Measurements from ENCODE around the gene CIDEC. TPM values are rescaled to one million over a fixed set of nuclear protein-coding genes. Genes with fewer than 3 reads are reported as not detected.

CIDEC gene
- total RNA-seq, 6 donors from 2014 or later, result not detected

- Histone ChIP-seq H3K4me3 (no peak overlapping the region), H3K27me3 (no peaks in the 10 kb centered on the region), H3K36me3 (peaks cover 0 to 27% (median 13%) of the 10 kb centered on the region in 4 donors), H3K9me3 (no peaks in the 10 kb centered on the region), H3K4me1 (no peaks in the 10 kb centered on the region), H3K27ac (no peak overlapping the region)
- DNase-seq (no peak), ATAC-seq (ENCODE audit: low FRiP score in 2 of 2) (no peak)
- WGBS, 2 donors, result 78 to 82% methylated on average over 14 of the region's 14 CpGs
- TF ChIP-seq POLR2AphosphoS5 (IDR thresholded peaks at IDR 0.05) (no peak), EP300 (IDR thresholded peaks at IDR 0.05) (no peak), POLR2A (IDR thresholded peaks at IDR 0.05) (no peak), CTCF (IDR thresholded peaks at IDR 0.05) (no peak)
Observed at GRCh38 chr3:9825451-9826040, 54.5 kb downstream of the CIDEC start.

GRCh38 chr3:9820946-9821345, 59.1 kb downstream of the CIDEC start:
- ATAC-seq (ENCODE audit: low FRiP score in 2 of 2), result no peak
- WGBS, 2 donors, result 81 to 86% methylated on average over 2 of the region's 2 CpGs

GRCh38 chr3:9820543-9820942, 59.5 kb downstream of the CIDEC start:
- no peak overlapping the region for H3K4me3 ChIP-seq
- no peak overlapping the region for H3K27ac ChIP-seq
- peaks cover 0 to 19% (median 9%) of the 10 kb centered on the region in 4 donors for H3K36me3 ChIP-seq
- no peak for ATAC-seq (ENCODE audit: low FRiP score in 2 of 2)
- no peaks in the 10 kb centered on the region for H3K4me1 ChIP-seq
- H3K9me3 ChIP-seq, result no peaks in the 10 kb centered on the region
- TF ChIP-seq POLR2AphosphoS5 (IDR thresholded peaks at IDR 0.05) (no peak), CTCF (IDR thresholded peaks at IDR 0.05) (no peak), EP300 (IDR thresholded peaks at IDR 0.05) (no peak), POLR2A (IDR thresholded peaks at IDR 0.05) (no peak)
- 87 to 90% methylated on average over 7 to 12 of the region's 12 CpGs for WGBS, 2 donors
- H3K27me3 ChIP-seq, result no peaks in the 10 kb centered on the region
- DNase-seq, result no peak

More at GRCh38 chr3:9820946-9821345, 59.1 kb downstream of the CIDEC start:
- no peak for DNase-seq
- no peaks in the 10 kb centered on the region for H3K9me3 ChIP-seq
- no peak for TF ChIP-seq POLR2A (IDR thresholded peaks at IDR 0.05)
- no peak for TF ChIP-seq POLR2AphosphoS5 (IDR thresholded peaks at IDR 0.05)
- TF ChIP-seq CTCF (IDR thresholded peaks at IDR 0.05), result peak in 1 of 6 experiments; percentile 11
- TF ChIP-seq EP300 (IDR thresholded peaks at IDR 0.05), result no peak
- peaks cover 0 to 15% (median 7%) of the 10 kb centered on the region in 4 donors for H3K36me3 ChIP-seq
- H3K27ac ChIP-seq, result no peak overlapping the region
- H3K27me3 ChIP-seq, result no peaks in the 10 kb centered on the region
- H3K4me3 ChIP-seq, result no peak overlapping the region
- no peaks in the 10 kb centered on the region for H3K4me1 ChIP-seq

- TF ChIP-seq EP300 (IDR thresholded peaks at IDR 0.05) (no peak), CTCF (IDR thresholded peaks at IDR 0.05) (no peak), POLR2A (IDR thresholded peaks at IDR 0.05) (no peak), POLR2AphosphoS5 (IDR thresholded peaks at IDR 0.05) (no peak)
- H3K9me3 ChIP-seq, result no peaks in the 10 kb centered on the region
- 93 to 96% methylated on average over 6 to 7 of the region's 7 CpGs for WGBS, 2 donors
Observed at GRCh38 chr3:9818666-9819335, 61.3 kb downstream of the CIDEC start.

More at GRCh38 chr3:9818666-9819335, 61.3 kb downstream of the CIDEC start:
- Histone ChIP-seq H3K27me3 (no peaks in the 10 kb centered on the region), H3K36me3 (peaks cover 0 to 25% (median 11%) of the 10 kb centered on the region in 4 donors), H3K4me3 (no peak overlapping the region), H3K4me1 (no peaks in the 10 kb centered on the region), H3K27ac (no peak overlapping the region)
- ATAC-seq (ENCODE audit: low FRiP score in 2 of 2), result no peak
- DNase-seq, result no peak
